Colonic mucosa (tissue), 4 donors: Measurements from ENCODE around the gene PML. TPM values are rescaled to one million over a fixed set of nuclear protein-coding genes. Genes with fewer than 3 reads are reported as not detected.

Experiments used
- DNase-seq: peaks from one replicate; pipeline ENCODE4 v3.0.0-alpha.2; 2020
- H3K27ac ChIP-seq: fragments of 200-600 bp; one replicate; pipeline ENCODE4 v1.8.0; 2021
- H3K27me3 ChIP-seq: fragments of 200-600 bp; one replicate; pipeline ENCODE4 v1.8.0; 2021
- H3K36me3 ChIP-seq: fragments of 200-600 bp; one replicate; pipeline ENCODE4 v1.8.0; 2021
- H3K4me1 ChIP-seq: fragments of 200-600 bp; one replicate; pipeline ENCODE4 v1.8.0; 2021; ENCODE audit warnings: mild to moderate bottlenecking
- H3K4me3 ChIP-seq: fragments of 200-600 bp; one replicate; pipeline ENCODE4 v1.8.0; 2021
- H3K9ac ChIP-seq, 2 donors: one replicate each; pipeline ENCODE4 v1.7.0; 2013; ENCODE audit warnings: control low read depth in 2 of 2, low read depth in 2 of 2, low read length in 2 of 2
- H3K9me3 ChIP-seq: fragments of 200-600 bp; one replicate; pipeline ENCODE4 v1.8.0; 2021
- intact Hi-C: fragments of 100-400 bp; cut with DNase I; formaldehyde crosslinking; loops from one replicate; pipeline ENCODE4 v1.14.1; 2022
- total RNA-seq, 2 donors: library from RNA; stranded (reverse); fragmentation: NEBNext Ultra II Directional in 1 of 2; extraction: Animal tissue kit (Norgen Biotek cat#: 25700) in 1 of 2; gene quantifications; one replicate each; pipeline ENCODE4 v1.2.1, GENCODE V29; 2021
- TF ChIP-seq, protein P1 (sequence below): fragments of 200-600 bp; IDR thresholded peaks from one replicate; pipeline ENCODE4 v1.8.0; 2022; ENCODE audit warnings: antibody characterized with exemption, mild to moderate bottlenecking
- donor health status: healthy.
- donor health status: DM: no; HTN: no; CAD: no.
- donor health status: DM: no; HTN: no; CAD: no.

PML gene
- total RNA-seq, 2 donors from 2014 or later, result 27.0 to 31.3 TPM

DNA sequence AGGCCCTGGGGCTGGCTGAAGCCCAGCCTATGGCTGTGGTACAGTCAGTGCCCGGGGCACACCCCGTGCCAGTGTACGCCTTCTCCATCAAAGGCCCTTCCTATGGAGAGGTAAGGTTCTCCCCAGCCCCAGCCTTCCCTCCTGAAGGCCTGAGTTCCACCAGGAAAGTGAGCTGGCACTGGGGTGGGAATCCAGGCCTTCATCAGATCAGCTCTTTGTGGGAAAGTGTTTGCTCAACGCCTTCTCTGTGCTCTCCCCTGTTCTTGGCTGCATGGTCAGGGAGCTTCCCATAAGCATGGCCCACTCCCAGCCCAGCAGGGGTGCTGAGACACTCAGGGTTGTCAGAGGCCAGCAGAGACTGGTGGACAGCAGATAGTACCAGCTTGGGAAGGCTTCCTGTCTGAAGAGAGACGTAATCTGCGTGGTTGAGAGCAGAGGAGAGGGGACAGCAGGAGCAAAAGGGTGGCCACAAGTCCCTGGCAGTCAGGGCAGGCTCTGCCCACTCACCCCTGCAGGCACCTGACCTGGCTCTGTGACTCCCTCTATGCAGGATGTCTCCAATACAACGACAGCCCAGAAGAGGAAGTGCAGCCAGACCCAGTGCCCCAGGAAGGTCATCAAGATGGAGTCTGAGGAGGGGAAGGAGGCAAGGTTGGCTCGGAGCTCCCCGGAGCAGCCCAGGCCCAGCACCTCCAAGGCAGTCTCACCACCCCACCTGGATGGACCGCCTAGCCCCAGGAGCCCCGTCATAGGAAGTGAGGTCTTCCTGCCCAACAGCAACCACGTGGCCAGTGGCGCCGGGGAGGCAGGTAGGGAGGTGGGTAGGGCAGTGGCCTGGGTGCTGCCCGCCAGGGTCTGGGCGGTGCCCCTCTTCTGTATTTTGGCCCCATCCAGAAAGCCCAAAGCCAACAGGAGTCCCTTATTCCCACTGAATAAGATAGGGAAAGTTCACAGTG is 38.4 kb downstream of the PML start:
- H3K36me3 ChIP-seq, result peaks cover 4% of the 10 kb centered on the region
- no peak overlapping the region for H3K9ac ChIP-seq
- intact Hi-C loops, result no loop called here
- H3K27me3 ChIP-seq, result no peaks in the 10 kb centered on the region
- H3K27ac ChIP-seq, result no peak overlapping the region
- no peaks in the 10 kb centered on the region for H3K9me3 ChIP-seq
- TF ChIP-seq, protein P1, sequence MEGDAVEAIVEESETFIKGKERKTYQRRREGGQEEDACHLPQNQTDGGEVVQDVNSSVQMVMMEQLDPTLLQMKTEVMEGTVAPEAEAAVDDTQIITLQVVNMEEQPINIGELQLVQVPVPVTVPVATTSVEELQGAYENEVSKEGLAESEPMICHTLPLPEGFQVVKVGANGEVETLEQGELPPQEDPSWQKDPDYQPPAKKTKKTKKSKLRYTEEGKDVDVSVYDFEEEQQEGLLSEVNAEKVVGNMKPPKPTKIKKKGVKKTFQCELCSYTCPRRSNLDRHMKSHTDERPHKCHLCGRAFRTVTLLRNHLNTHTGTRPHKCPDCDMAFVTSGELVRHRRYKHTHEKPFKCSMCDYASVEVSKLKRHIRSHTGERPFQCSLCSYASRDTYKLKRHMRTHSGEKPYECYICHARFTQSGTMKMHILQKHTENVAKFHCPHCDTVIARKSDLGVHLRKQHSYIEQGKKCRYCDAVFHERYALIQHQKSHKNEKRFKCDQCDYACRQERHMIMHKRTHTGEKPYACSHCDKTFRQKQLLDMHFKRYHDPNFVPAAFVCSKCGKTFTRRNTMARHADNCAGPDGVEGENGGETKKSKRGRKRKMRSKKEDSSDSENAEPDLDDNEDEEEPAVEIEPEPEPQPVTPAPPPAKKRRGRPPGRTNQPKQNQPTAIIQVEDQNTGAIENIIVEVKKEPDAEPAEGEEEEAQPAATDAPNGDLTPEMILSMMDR, result no peak
- DNase-seq, result no peak
- H3K4me1 ChIP-seq, result no peaks in the 10 kb centered on the region
- H3K4me3 ChIP-seq, result no peak overlapping the region

DNA sequence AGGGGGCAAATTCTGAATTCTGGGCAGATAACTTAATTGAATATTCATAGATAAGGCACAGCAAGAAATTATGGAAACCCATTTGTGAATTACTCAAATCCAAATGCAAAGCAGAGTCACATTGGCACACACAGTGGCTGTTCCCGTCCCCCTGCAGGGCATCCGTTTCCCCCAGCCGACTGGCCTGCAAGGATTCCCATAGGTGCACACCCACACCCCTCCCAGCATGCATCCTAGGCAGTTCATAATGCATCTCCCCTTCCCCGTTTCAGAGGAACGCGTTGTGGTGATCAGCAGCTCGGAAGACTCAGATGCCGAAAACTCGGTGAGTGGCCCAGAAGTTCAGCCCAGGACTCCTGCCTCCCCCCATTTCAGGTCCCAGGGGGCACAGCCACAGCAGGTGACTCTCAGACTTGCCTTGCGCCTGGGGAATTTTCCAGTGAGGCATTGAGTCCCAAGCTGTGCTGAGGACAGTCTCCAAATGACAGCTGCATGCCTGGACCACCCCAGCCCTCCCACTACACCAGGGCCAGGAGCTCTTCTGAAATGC is 39.8 kb downstream of the PML start:
- H3K36me3 ChIP-seq, result peaks cover 4% of the 10 kb centered on the region
- DNase-seq, result no peak
- H3K4me1 ChIP-seq, result no peaks in the 10 kb centered on the region

DNA sequence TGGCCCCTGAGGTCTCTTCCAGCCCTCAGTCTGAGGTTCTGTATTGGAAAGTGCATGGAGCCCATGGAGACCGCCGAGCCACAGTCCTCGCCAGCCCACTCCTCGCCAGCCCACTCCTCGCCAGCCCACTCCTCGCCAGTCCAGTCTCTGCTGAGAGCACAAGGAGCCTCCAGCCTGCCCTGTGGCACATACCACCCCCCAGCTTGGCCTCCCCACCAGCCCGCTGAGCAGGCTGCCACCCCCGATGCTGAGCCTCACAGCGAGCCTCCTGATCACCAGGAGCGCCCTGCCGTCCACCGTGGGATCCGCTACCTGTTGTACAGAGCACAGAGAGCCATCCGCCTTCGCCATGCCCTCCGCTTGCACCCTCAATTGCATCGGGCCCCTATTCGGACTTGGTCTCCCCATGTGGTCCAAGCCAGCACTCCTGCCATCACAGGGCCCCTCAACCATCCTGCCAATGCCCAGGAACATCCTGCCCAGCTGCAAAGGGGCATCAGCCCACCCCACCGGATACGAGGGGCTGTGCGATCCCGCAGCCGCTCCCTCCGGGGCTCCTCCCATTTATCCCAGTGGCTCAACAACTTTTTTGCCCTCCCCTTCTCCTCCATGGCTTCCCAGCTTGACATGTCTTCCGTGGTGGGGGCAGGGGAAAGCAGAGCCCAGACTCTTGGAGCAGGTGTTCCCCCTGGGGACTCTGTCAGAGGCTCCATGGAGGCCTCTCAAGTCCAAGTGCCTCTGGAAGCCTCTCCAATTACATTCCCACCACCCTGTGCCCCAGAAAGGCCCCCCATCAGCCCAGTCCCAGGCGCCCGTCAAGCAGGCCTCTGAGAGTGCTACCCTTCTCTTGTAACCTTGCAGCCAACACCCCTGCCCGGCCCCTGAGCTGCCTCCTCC is 40.9 kb downstream of the PML start:
- Histone ChIP-seq H3K27ac (no peak overlapping the region), H3K4me3 (no peak overlapping the region), H3K9ac (no peak overlapping the region), H3K36me3 (peaks cover 4% of the 10 kb centered on the region), H3K9me3 (no peaks in the 10 kb centered on the region), H3K27me3 (no peaks in the 10 kb centered on the region), H3K4me1 (no peaks in the 10 kb centered on the region)
- DNase-seq, result no peak
- TF ChIP-seq, protein P1, result no peak
- intact Hi-C loops, result loop anchor here (2.0 kb wide), 1 partner anchor 63 kb away; no protein-coding TSS in a partner anchor

More for the DNA sequence above, 39.8 kb downstream of the PML start:
- TF ChIP-seq, protein P1, result no peak
- Histone ChIP-seq H3K27ac (no peak overlapping the region), H3K9ac (no peak overlapping the region), H3K27me3 (no peaks in the 10 kb centered on the region), H3K4me3 (no peak overlapping the region), H3K9me3 (no peaks in the 10 kb centered on the region)
- intact Hi-C loops, result no loop called here

DNA sequence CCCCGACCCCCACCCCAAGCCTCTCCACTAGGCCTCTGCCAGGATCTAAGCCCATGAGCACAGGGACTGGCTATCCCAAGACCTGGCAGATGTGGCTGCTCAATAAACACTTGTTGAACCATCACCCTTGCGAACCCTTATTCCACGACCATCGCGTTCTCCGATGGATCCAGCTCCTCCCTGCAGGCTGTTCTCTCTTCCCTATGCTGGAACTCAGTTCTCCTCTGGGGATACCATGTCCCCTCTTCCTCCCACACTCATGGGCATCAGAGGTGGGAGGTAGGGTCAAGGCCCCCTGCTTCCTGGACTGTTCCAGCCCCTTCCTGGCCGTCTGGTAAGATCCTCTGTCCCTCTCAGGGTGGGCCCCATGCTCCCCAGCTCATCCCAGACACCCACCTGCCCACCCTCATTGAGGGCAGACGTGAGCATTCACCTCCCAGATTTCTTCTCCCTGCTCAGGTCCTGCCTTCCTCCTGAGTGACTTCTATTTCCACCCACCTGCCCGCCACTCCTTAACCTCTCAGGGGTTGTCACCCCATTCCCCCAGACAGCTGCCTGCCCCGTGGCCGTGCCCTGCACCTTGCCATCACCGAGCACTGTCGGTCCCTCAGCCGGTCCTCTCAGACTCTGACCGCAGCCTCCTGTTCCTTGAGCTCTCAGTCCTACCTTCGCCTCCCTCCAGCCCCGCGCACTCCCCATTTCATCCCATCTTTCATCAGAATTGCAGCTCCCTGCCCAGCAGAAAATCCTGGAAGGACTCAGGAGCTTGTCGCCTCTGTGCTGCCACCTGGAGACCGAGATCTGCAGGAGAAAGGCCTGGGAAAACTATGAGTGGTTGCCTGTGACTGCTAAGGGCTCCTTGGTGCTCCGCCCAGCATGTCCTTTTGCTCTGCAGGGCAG is 42.0 kb downstream of the PML start:
- peaks cover 4% of the 10 kb centered on the region for H3K36me3 ChIP-seq

More for the DNA sequence above, 42.0 kb downstream of the PML start:
- Histone ChIP-seq H3K4me1 (no peaks in the 10 kb centered on the region), H3K9me3 (no peaks in the 10 kb centered on the region), H3K27me3 (no peaks in the 10 kb centered on the region), H3K4me3 (no peak overlapping the region), H3K27ac (no peak overlapping the region), H3K9ac (no peak overlapping the region)
- TF ChIP-seq, protein P1, result peak; percentile 26
- DNase-seq, result peak; percentile 64
- intact Hi-C loops, result loop anchor here (2.0 kb wide), 1 partner anchor 64 kb away; no protein-coding TSS in a partner anchor
